Transverse colon (tissue), 4 donors: ENCODE data around the gene KMT2D.

Experiments used
- CTCF ChIP-seq, 5 experiments: fragments of 200-600 bp in 3 of 5; fragments of 450-650 bp in 2 of 5; sonication (generic) in 3 of 5; IDR thresholded peaks; 1 replicate in 2 of 5; 2 replicates in 3 of 5; pipeline ENCODE4 v1.5.1; 2016 to 2017; ENCODE audit warnings: antibody characterized with exemption in 5 of 5, inconsistent platforms in 3 of 5, mild to moderate bottlenecking in 2 of 5, moderate library complexity in 1 of 5
- EP300 ChIP-seq: sonication (generic); formaldehyde crosslinking; IDR thresholded peaks from one replicate; pipeline ENCODE4 v1.6.1; 2017; ENCODE audit warnings: antibody characterized with exemption, low read depth
- POLR2A ChIP-seq: fragments of 450-650 bp; IDR thresholded peaks from one replicate; pipeline ENCODE4 v1.6.1; 2016; ENCODE audit warnings: antibody characterized with exemption, mild to moderate bottlenecking, moderate library complexity
- POLR2AphosphoS5 ChIP-seq, 3 donors: sonication (generic); formaldehyde crosslinking; IDR thresholded peaks; one replicate each; pipeline ENCODE4 v1.6.1; 2016; ENCODE audit warnings: antibody characterized with exemption in 3 of 3

- no peak for TF ChIP-seq POLR2A
- TF ChIP-seq CTCF (IDR thresholded peaks at IDR 0.05), result no peak
- TF ChIP-seq POLR2AphosphoS5 (IDR thresholded peaks at IDR 0.05), result no peak
- no peak for TF ChIP-seq EP300
Observed at GRCh38 chr12:49023812-49024211, 36.8 kb downstream of the KMT2D start.
